Raji (cell line): ENCODE measurements around the gene CCNB1.
A peak's percentile ranks its signal among the peaks of the same experiment; 100 is the strongest.

Experiments
- POLR2A ChIP-seq: IDR thresholded peaks from 2 replicates; pipeline ENCODE4 v1.6.1; 2011; ENCODE audit warnings: low read depth, low read length, control low read depth; ENCODE audit not compliant: insufficient read depth

Gene CCNB1

GRCh38 chr5:69166686-69167492 is at the start of gene CCNB1:
CCNB1 (plus strand) TSS chr5:69167150; CDS start chr5:69167263, 113 bp downstream.
- TF ChIP-seq POLR2A, result peak; percentile 77

- TF ChIP-seq POLR2A, result no peak
Observed at GRCh38 chr5:69129413-69129812, 37.5 kb upstream of the CCNB1 start.

GRCh38 chr5:69130241-69130640 is 36.7 kb upstream of the CCNB1 start:
- TF ChIP-seq POLR2A, result no peak

- TF ChIP-seq POLR2A, result no peak
Observed at GRCh38 chr5:69131304-69131703, 35.6 kb upstream of the CCNB1 start.

- no peak for TF ChIP-seq POLR2A
Observed at GRCh38 chr5:69134126-69134525, 32.8 kb upstream of the CCNB1 start.

- no peak for TF ChIP-seq POLR2A
Observed at GRCh38 chr5:69136293-69136692, 30.7 kb upstream of the CCNB1 start.

- TF ChIP-seq POLR2A, result no peak
Observed at GRCh38 chr5:69137807-69138206, 29.1 kb upstream of the CCNB1 start.

GRCh38 chr5:69138766-69139165 is 28.2 kb upstream of the CCNB1 start:
- no peak for TF ChIP-seq POLR2A

GRCh38 chr5:69140827-69141226 is 26.1 kb upstream of the CCNB1 start:
- no peak for TF ChIP-seq POLR2A

- no peak for TF ChIP-seq POLR2A
Observed at GRCh38 chr5:69148981-69149675, 17.8 kb upstream of the CCNB1 start.

- no peak for TF ChIP-seq POLR2A
Observed at GRCh38 chr5:69149676-69150010, 17.3 kb upstream of the CCNB1 start.

GRCh38 chr5:69152731-69153130 is 14.2 kb upstream of the CCNB1 start:
- TF ChIP-seq POLR2A, result no peak

GRCh38 chr5:69156456-69156855 is 10.5 kb upstream of the CCNB1 start:
- TF ChIP-seq POLR2A, result no peak

- no peak for TF ChIP-seq POLR2A
Observed at GRCh38 chr5:69158039-69158438, 8.9 kb upstream of the CCNB1 start.

- no peak for TF ChIP-seq POLR2A
Observed at GRCh38 chr5:69160651-69161050, 6.3 kb upstream of the CCNB1 start.

- no peak for TF ChIP-seq POLR2A
Observed at GRCh38 chr5:69167493-69167855, 524 bp downstream of the CCNB1 start.
